H9 (cell line): ENCODE results near the gene KIF26B. TPM values are rescaled to one million over a fixed set of nuclear protein-coding genes. Genes with fewer than 3 reads are reported as not detected.

Experiments used
- DNase-seq: peaks from one replicate; pipeline ENCODE4 v3.0.0-alpha.2; 2017
- H2AFZ ChIP-seq: one replicate; pipeline ENCODE4 v1.6.1; 2013; ENCODE audit warnings: mild to moderate bottlenecking, low read length, control low read depth, moderate library complexity
- H2AK5ac ChIP-seq: 2 replicates; pipeline ENCODE4 v1.6.1; 2013; ENCODE audit warnings: low read length, control low read depth, mixed read lengths; ENCODE audit not compliant: insufficient read length
- H2BK120ac ChIP-seq: one replicate; pipeline ENCODE4 v1.6.1; 2013; ENCODE audit warnings: low read depth, mild to moderate bottlenecking, low read length, control low read depth, inconsistent platforms; ENCODE audit not compliant: poor library complexity, severe bottlenecking
- H2BK12ac ChIP-seq: 2 replicates; pipeline ENCODE4 v1.6.1; 2013; ENCODE audit warnings: low read length, control low read depth, mixed read lengths, low read depth; ENCODE audit not compliant: insufficient read length
- H2BK15ac ChIP-seq: 2 replicates; pipeline ENCODE4 v1.6.1; 2013; ENCODE audit warnings: low read depth, low read length, control low read depth
- H2BK20ac ChIP-seq: one replicate; pipeline ENCODE4 v1.6.1; 2013; ENCODE audit warnings: low read depth, mild to moderate bottlenecking, low read length, control low read depth, inconsistent platforms; ENCODE audit not compliant: poor library complexity, severe bottlenecking
- H2BK5ac ChIP-seq: 2 replicates; pipeline ENCODE4 v1.6.1; 2013; ENCODE audit warnings: low read length, control low read depth, mixed read lengths; ENCODE audit not compliant: insufficient read length
- H3K14ac ChIP-seq: 2 replicates; pipeline ENCODE4 v1.6.1; 2013; ENCODE audit warnings: low read length, control low read depth; ENCODE audit not compliant: insufficient read depth
- H3K18ac ChIP-seq: 2 replicates; pipeline ENCODE4 v1.6.1; 2013; ENCODE audit warnings: low read depth, mild to moderate bottlenecking, mixed read lengths, low read length, control low read depth; ENCODE audit not compliant: insufficient read length
- H3K23ac ChIP-seq: 2 replicates; pipeline ENCODE4 v1.6.1; 2013; ENCODE audit warnings: low read length, control low read depth, mixed read lengths, low read depth; ENCODE audit not compliant: insufficient read length
- H3K23me2 ChIP-seq: 2 replicates; pipeline ENCODE4 v1.6.1; 2013; ENCODE audit warnings: low read depth, mild to moderate bottlenecking, mixed read lengths, low read length, control low read depth; ENCODE audit not compliant: insufficient read length, poor library complexity, severe bottlenecking
- H3K27ac ChIP-seq: 2 replicates; pipeline ENCODE4 v1.5.1; 2013; ENCODE audit warnings: low read length, control low read depth, mixed read lengths, low read depth; ENCODE audit not compliant: insufficient read length
- H3K27me3 ChIP-seq: 2 replicates; pipeline ENCODE4 v1.6.1; 2013; ENCODE audit warnings: low read length, control low read depth, inconsistent platforms; ENCODE audit not compliant: insufficient read depth
- H3K4ac ChIP-seq: 2 replicates; pipeline ENCODE4 v1.6.1; 2013; ENCODE audit warnings: low read depth, mild to moderate bottlenecking, control low read depth, inconsistent platforms, low read length, moderate library complexity
- H3K4me1 ChIP-seq: 2 replicates; pipeline ENCODE4 v1.6.1; 2013; ENCODE audit warnings: low read length, control low read depth, inconsistent platforms; ENCODE audit not compliant: insufficient read depth
- H3K4me2 ChIP-seq: 2 replicates; pipeline ENCODE4 v1.6.1; 2013; ENCODE audit warnings: low read length, control low read depth, mixed read lengths; ENCODE audit not compliant: insufficient read length, insufficient read depth
- H3K56ac ChIP-seq: 2 replicates; pipeline ENCODE4 v1.6.1; 2013; ENCODE audit warnings: low read depth, mild to moderate bottlenecking, mixed read lengths, low read length, control low read depth; ENCODE audit not compliant: insufficient read length
- H3K79me1 ChIP-seq: 2 replicates; pipeline ENCODE4 v1.6.1; 2013; ENCODE audit warnings: low read depth, mild to moderate bottlenecking, moderate library complexity, low read length, control low read depth, inconsistent platforms; ENCODE audit not compliant: insufficient read depth, poor library complexity, severe bottlenecking
- H3K79me2 ChIP-seq: 2 replicates; pipeline ENCODE4 v1.6.1; 2013; ENCODE audit warnings: low read length, control low read depth, inconsistent platforms; ENCODE audit not compliant: insufficient read depth
- H3K9ac ChIP-seq: 2 replicates; pipeline ENCODE4 v1.6.1; 2013; ENCODE audit warnings: low read length, control low read depth, mixed read lengths; ENCODE audit not compliant: insufficient read length; ENCODE audit errors: extremely low read depth
- H3K9me3 ChIP-seq: one replicate; pipeline ENCODE4 v1.6.1; 2013; ENCODE audit warnings: low read depth, low read length, inconsistent platforms; ENCODE audit not compliant: control insufficient read depth
- H3T11ph ChIP-seq: one replicate; pipeline ENCODE4 v1.6.1; 2013; ENCODE audit warnings: mild to moderate bottlenecking, low read length, control low read depth, inconsistent platforms
- H4K20me1 ChIP-seq: one replicate; pipeline ENCODE4 v1.6.1; 2013; ENCODE audit not compliant: control insufficient read depth, insufficient read length, insufficient read depth
- H4K5ac ChIP-seq: 2 replicates; pipeline ENCODE4 v1.6.1; 2013; ENCODE audit warnings: low read depth, mild to moderate bottlenecking, mixed read lengths, low read length, control low read depth; ENCODE audit not compliant: insufficient read length
- H4K8ac ChIP-seq: replicated peaks from 2 replicates; pipeline ENCODE4 v1.6.1; 2013; ENCODE audit warnings: low read length, control low read depth, mixed read lengths, low read depth; ENCODE audit not compliant: insufficient read length
- H4K91ac ChIP-seq: 2 replicates; pipeline ENCODE4 v1.6.1; 2013; ENCODE audit warnings: low read depth, mild to moderate bottlenecking, moderate library complexity, mixed read lengths, low read length, control low read depth; ENCODE audit not compliant: insufficient read length
- H3K27ac Mint-ChIP-seq, 3 experiments: 2 replicates in 2 of 3; 3 replicates in 1 of 3; pipeline ENCODE4 v1.8.0; 2020 to 2021; ENCODE audit warnings: mixed read lengths in 3 of 3, mild to moderate bottlenecking in 1 of 3, moderate library complexity in 1 of 3
- H3K27me3 Mint-ChIP-seq: 2 replicates; pipeline ENCODE4 v1.8.0; 2021; ENCODE audit warnings: low read depth, mild to moderate bottlenecking, moderate library complexity, mixed read lengths
- H3K36me3 Mint-ChIP-seq, 3 experiments: 2 replicates in 2 of 3; 3 replicates in 1 of 3; pipeline ENCODE4 v1.8.0; 2020 to 2021; ENCODE audit warnings: low read depth in 3 of 3, mixed read lengths in 3 of 3; ENCODE audit not compliant: insufficient read depth in 1 of 3
- H3K4me1 Mint-ChIP-seq, 2 experiments: 2 replicates each; pipeline ENCODE4 v1.8.0; 2020; ENCODE audit warnings: mixed read lengths in 2 of 2
- H3K4me3 Mint-ChIP-seq, 2 experiments: 2 replicates in 1 of 2; 3 replicates in 1 of 2; pipeline ENCODE4 v1.8.0; 2020 to 2021; ENCODE audit warnings: mild to moderate bottlenecking in 2 of 2, mixed read lengths in 2 of 2, moderate library complexity in 1 of 2
- H3K9me3 Mint-ChIP-seq, 2 experiments: 2 replicates in 1 of 2; 3 replicates in 1 of 2; pipeline ENCODE4 v1.8.0; 2020; ENCODE audit warnings: mild to moderate bottlenecking in 2 of 2, mixed read lengths in 2 of 2, moderate library complexity in 1 of 2
- CTCF ChIP-seq: fragments of 200-600 bp; sonication (generic); conservative IDR thresholded peaks from 3 replicates; pipeline ENCODE4 v1.8.0; 2021; ENCODE audit warnings: antibody characterized with exemption, mild to moderate bottlenecking
- WGBS: extraction: QIAGEN DNeasy Blood & Tissue Kit; methylation state at CpG from one replicate; pipeline ENCODE4 v1.1.7; 2013; ENCODE audit warnings: missing lambda C conversion rate, low lambda C conversion rate, mixed read lengths; ENCODE audit not compliant: insufficient read length; ENCODE audit errors: extremely low coverage; 5-methylcytosine and 5-hydroxymethylcytosine counted together
- total RNA-seq: library from RNA; stranded (reverse); gene quantifications from 2 replicates; pipeline ENCODE4 v1.2.1, GENCODE V29; 2021

Gene KIF26B
- total RNA-seq, 1 experiment from 2014 or later, result 0.13 TPM

GRCh38 chr1:245195398-245195797 lies 40.6 kb downstream of the KIF26B start:
- H3K27me3 ChIP-seq, result no peaks in the 10 kb centered on the region
- peak; percentile 54 for DNase-seq

More at GRCh38 chr1:245195398-245195797, 40.6 kb downstream of the KIF26B start:
- Mint-ChIP-seq H3K4me1 (peaks cover 28 to 48% of the 10 kb centered on the region in 2 experiments), H3K27ac (peak overlapping the region in 1 of 3 experiments; percentile 65; a peak in 1 of 7 replicates), H3K27me3 (no peaks in the 10 kb centered on the region; the same call in 1 of the 2 replicates), H3K4me3 (no peak overlapping the region; a peak in 1 of 5 replicates), H3K9me3 (no peaks in the 10 kb centered on the region; a peak in 1 of 5 replicates), H3K36me3 (no peaks in the 10 kb centered on the region)
- no peak overlapping the region for H3K4ac ChIP-seq
- H2BK20ac ChIP-seq, result no peak overlapping the region
- TF ChIP-seq CTCF, result no peak
- no peak overlapping the region for H3K14ac ChIP-seq
- H3K23ac ChIP-seq, result no peak overlapping the region
- no peak overlapping the region for H2BK5ac ChIP-seq
- H3K9me3 ChIP-seq, result no peaks in the 10 kb centered on the region
- H3K23me2 ChIP-seq, result no peaks in the 10 kb centered on the region
- no peak overlapping the region for H3K4me2 ChIP-seq
- H3K79me2 ChIP-seq, result no peaks in the 10 kb centered on the region
- H3K56ac ChIP-seq, result no peak overlapping the region
- H3K9ac ChIP-seq, result no peak overlapping the region
- peaks cover 3% of the 10 kb centered on the region; the same call in 1 of the 2 replicates for H3K4me1 ChIP-seq
- H2BK12ac ChIP-seq, result no peak overlapping the region
- H4K5ac ChIP-seq, result no peak overlapping the region
- H2AK5ac ChIP-seq, result no peak overlapping the region
- no peak overlapping the region for H3K18ac ChIP-seq
- no peak overlapping the region for H2BK120ac ChIP-seq
- H3T11ph ChIP-seq, result no peak overlapping the region
- no peak overlapping the region for H2AFZ ChIP-seq
- no peak overlapping the region for H4K8ac ChIP-seq
- H2BK15ac ChIP-seq, result no peak overlapping the region
- no peak overlapping the region for H3K27ac ChIP-seq
- WGBS, result no CpG with 5 or more reads among the region's 9 CpGs
- H4K20me1 ChIP-seq, result no peaks in the 10 kb centered on the region
- no peaks in the 10 kb centered on the region for H3K79me1 ChIP-seq
- no peak overlapping the region for H4K91ac ChIP-seq
